Lower lobe of right lung (tissue), 2 donors: Measurements from ENCODE around the gene FOXN1. TPM values are rescaled to one million over a fixed set of nuclear protein-coding genes. Genes with fewer than 3 reads are reported as not detected.
A peak's percentile ranks its signal among the peaks of the same experiment; 100 is the strongest.
"Not testable (repeated sequence)": the region's sequence is repeated elsewhere in the genome, so short reads cannot be mapped to it uniquely, and the experiment has no call there.

Experiments used
- ATAC-seq, 2 donors: fragments of 200-7000 bp; cut with Tn5 transposase; one replicate each; pipeline ENCODE4 v1.9.1; 2020 to 2022; ENCODE audit warnings: mild to moderate bottlenecking in 2 of 2, moderate library complexity in 2 of 2
- DNase-seq: peaks from one replicate; pipeline ENCODE4 v3.0.0-alpha.2; 2020
- H3K27ac ChIP-seq: fragments of 200-600 bp; one replicate; pipeline ENCODE4 v1.8.0; 2022
- H3K27me3 ChIP-seq: fragments of 200-600 bp; one replicate; pipeline ENCODE4 v1.8.0; 2022; ENCODE audit warnings: low read depth
- H3K36me3 ChIP-seq: fragments of 200-600 bp; one replicate; pipeline ENCODE4 v1.8.0; 2022; ENCODE audit warnings: mild to moderate bottlenecking
- H3K4me1 ChIP-seq: fragments of 200-600 bp; one replicate; pipeline ENCODE4 v1.8.0; 2022
- H3K4me3 ChIP-seq: fragments of 200-600 bp; one replicate; pipeline ENCODE4 v1.8.0; 2022; ENCODE audit warnings: mild to moderate bottlenecking
- H3K9me3 ChIP-seq: fragments of 200-600 bp; one replicate; pipeline ENCODE4 v1.8.0; 2022
- intact Hi-C: fragments of 100-400 bp; cut with DNase I; formaldehyde crosslinking; loops from one replicate; pipeline ENCODE4 v1.11.0; 2022
- total RNA-seq: library from RNA; stranded (reverse); fragmentation: NEBNext Ultra II Directional; extraction: Animal tissue kit (Norgen Biotek cat#: 25700); gene quantifications from one replicate; pipeline ENCODE4 v1.2.1, GENCODE V29; 2021
- TF ChIP-seq, protein P1 (sequence below): fragments of 200-600 bp; IDR thresholded peaks from one replicate; pipeline ENCODE4 v1.8.0; 2022; ENCODE audit warnings: antibody characterized with exemption, mild to moderate bottlenecking
- donor health status: DM: no; HTN: yes; CAD: no; lungs with severe emphysema.

FOXN1 gene
- total RNA-seq, 1 donor from 2014 or later, result 0.15 TPM

GRCh38 chr17:28521311-28522085 is 15.3 kb downstream of the FOXN1 start:
- Histone ChIP-seq H3K9me3 (no peaks in the 10 kb centered on the region), H3K27me3 (no peaks in the 10 kb centered on the region), H3K4me1 (peaks cover 9% of the 10 kb centered on the region), H3K4me3 (no peak overlapping the region), H3K36me3 (no peaks in the 10 kb centered on the region), H3K27ac (no peak overlapping the region)
- no peak for DNase-seq
- TF ChIP-seq, protein P1, sequence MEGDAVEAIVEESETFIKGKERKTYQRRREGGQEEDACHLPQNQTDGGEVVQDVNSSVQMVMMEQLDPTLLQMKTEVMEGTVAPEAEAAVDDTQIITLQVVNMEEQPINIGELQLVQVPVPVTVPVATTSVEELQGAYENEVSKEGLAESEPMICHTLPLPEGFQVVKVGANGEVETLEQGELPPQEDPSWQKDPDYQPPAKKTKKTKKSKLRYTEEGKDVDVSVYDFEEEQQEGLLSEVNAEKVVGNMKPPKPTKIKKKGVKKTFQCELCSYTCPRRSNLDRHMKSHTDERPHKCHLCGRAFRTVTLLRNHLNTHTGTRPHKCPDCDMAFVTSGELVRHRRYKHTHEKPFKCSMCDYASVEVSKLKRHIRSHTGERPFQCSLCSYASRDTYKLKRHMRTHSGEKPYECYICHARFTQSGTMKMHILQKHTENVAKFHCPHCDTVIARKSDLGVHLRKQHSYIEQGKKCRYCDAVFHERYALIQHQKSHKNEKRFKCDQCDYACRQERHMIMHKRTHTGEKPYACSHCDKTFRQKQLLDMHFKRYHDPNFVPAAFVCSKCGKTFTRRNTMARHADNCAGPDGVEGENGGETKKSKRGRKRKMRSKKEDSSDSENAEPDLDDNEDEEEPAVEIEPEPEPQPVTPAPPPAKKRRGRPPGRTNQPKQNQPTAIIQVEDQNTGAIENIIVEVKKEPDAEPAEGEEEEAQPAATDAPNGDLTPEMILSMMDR, result no peak
- intact Hi-C loops, result no loop called here
- no peak for ATAC-seq

DNA sequence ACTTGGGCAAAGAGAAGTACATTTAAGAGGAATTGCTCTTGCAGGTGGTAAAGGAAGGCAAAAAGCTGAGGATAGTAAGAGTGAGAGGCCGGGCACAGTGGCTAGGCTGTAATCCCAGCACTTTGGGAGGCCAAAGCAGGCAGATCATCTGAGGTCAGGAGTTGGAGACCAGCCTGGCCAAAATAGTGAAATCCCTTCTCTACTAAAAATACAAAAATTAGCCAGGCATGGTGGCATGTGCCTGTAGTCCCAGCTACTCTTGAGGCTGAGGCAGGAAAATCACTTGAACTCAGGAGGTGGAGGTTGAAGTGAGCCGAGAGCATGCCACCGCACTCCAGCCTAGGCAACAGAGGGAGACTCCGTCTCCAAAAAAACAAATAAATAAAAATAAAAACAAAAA is 16.1 kb downstream of the FOXN1 start:
- H3K27me3 ChIP-seq, H3K9me3 ChIP-seq, ATAC-seq, H3K4me3 ChIP-seq, intact Hi-C loops, H3K27ac ChIP-seq, H3K36me3 ChIP-seq, DNase-seq: not testable (repeated sequence)
- H3K4me1 ChIP-seq, result peaks cover 13% of the 10 kb centered on the region

DNA sequence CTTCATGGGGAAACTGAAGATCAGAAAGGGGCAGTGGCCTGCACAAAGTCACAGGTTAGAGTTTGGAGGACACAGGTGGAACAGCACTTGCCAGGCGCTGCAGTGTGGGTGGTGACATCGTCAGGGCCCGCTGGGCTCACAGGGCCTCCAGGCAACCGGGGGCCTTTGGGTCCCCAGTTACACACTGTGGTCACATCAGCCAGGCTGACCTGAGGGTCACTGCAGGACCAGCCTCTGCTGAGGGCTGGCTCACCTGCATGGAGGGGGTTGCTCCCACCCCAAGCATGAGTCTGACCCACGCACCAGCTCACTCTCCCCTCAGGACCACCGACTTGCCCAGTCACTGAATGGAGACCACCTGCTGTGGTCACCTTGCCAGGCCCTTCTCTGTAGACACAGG is 17.0 kb downstream of the FOXN1 start:
- DNase-seq, result no peak
- H3K27me3 ChIP-seq, result no peaks in the 10 kb centered on the region
- ATAC-seq, result no peak
- H3K36me3 ChIP-seq, result no peaks in the 10 kb centered on the region
- H3K9me3 ChIP-seq, result no peaks in the 10 kb centered on the region
- no peak overlapping the region for H3K4me3 ChIP-seq
- TF ChIP-seq, protein P1, result no peak
- peaks cover 21% of the 10 kb centered on the region for H3K4me1 ChIP-seq
- intact Hi-C loops, result no loop called here
- no peak overlapping the region for H3K27ac ChIP-seq

DNA sequence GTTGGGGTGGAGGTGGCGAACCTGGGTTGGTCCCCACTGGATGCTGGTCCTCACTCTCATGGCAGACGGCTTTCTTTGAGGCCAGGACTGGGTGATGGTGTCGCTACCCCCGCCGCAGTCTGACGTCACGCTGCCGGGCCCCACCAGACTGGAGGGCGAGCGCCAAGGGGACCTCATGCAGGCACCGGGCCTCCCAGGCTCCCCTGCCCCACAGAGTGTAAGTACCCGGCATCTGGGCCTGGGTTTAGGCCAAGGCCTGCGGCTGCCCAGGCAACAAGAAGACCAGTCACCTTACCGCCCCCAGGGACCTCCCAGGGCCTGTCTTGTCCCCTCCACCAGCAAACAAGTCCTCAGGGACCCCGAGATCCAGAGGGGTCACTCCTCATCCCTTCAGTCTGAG is 17.7 kb downstream of the FOXN1 start:
- no peaks in the 10 kb centered on the region for H3K27me3 ChIP-seq
- peaks cover 25% of the 10 kb centered on the region for H3K4me1 ChIP-seq
- TF ChIP-seq, protein P1, result no peak
- no peak overlapping the region for H3K4me3 ChIP-seq
- H3K36me3 ChIP-seq, result no peaks in the 10 kb centered on the region
- no peaks in the 10 kb centered on the region for H3K9me3 ChIP-seq
- ATAC-seq (no peak), DNase-seq (no peak)
- intact Hi-C loops, result no loop called here
- no peak overlapping the region for H3K27ac ChIP-seq

GRCh38 chr17:28524476-28525424 is 18.6 kb downstream of the FOXN1 start:
- no peak overlapping the region for H3K4me3 ChIP-seq

More at GRCh38 chr17:28524476-28525424, 18.6 kb downstream of the FOXN1 start:
- peak; percentile 84 for DNase-seq
- peaks cover 25% of the 10 kb centered on the region for H3K4me1 ChIP-seq
- intact Hi-C loops, result no loop called here
- no peaks in the 10 kb centered on the region for H3K9me3 ChIP-seq
- no peaks in the 10 kb centered on the region for H3K27me3 ChIP-seq
- peak overlapping the region; percentile 69 for H3K27ac ChIP-seq
- TF ChIP-seq, protein P1, result no peak
- ATAC-seq, result peak; percentile 86 to 88
- H3K36me3 ChIP-seq, result no peaks in the 10 kb centered on the region
